Natural killer cell treated with Interleukin-12 subunit alpha and Interleukin-12 subunit beta and Interleukin-15 and Interleukin-18, amount 100 ng/mL, for 72 hours (primary cell): Measurements from ENCODE around the gene DENND2C. TPM values are rescaled to one million over a fixed set of nuclear protein-coding genes. Genes with fewer than 3 reads are reported as not detected.

Experiments used
- ATAC-seq, 2 donors: fragments of 150-1000 bp; cut with Tn5 transposase in 1 of 2; sonication (Bioruptor Pico), chemical (Tn5 transposase) in 1 of 2; 2 replicates each; pipeline ENCODE4 v1.10.0; 2021
- DNase-seq: peaks from one replicate; pipeline ENCODE4 v3.0.0; 2022; ENCODE audit warnings: low spot score
- H3K27ac Mint-ChIP-seq, 2 donors: 1 replicate in 1 of 2; 2 replicates in 1 of 2; pipeline ENCODE4 v1.8.0; 2022; ENCODE audit warnings: mixed read lengths in 2 of 2, mild to moderate bottlenecking in 1 of 2, moderate library complexity in 1 of 2
- H3K27me3 Mint-ChIP-seq, 2 donors: 1 replicate in 1 of 2; 2 replicates in 1 of 2; pipeline ENCODE4 v1.8.0; 2022; ENCODE audit warnings: mixed read lengths in 2 of 2
- H3K36me3 Mint-ChIP-seq: one replicate; pipeline ENCODE4 v1.8.0; 2022; ENCODE audit warnings: mixed read lengths
- H3K4me1 Mint-ChIP-seq, 2 donors: 1 replicate in 1 of 2; 2 replicates in 1 of 2; pipeline ENCODE4 v1.8.0; 2022; ENCODE audit warnings: low read depth in 2 of 2, mixed read lengths in 2 of 2, mild to moderate bottlenecking in 1 of 2
- H3K4me3 Mint-ChIP-seq: one replicate; pipeline ENCODE4 v1.8.0; 2022; ENCODE audit warnings: mixed read lengths
- H3K9me3 Mint-ChIP-seq: 2 replicates; pipeline ENCODE4 v1.8.0; 2022; ENCODE audit warnings: mixed read lengths
- total RNA-seq, 2 donors: library from RNA; stranded (reverse); gene quantifications; one replicate each; pipeline ENCODE4 v1.2.3, GENCODE V29; 2022

The DENND2C gene
- total RNA-seq, 2 donors from 2014 or later: 0.81 to 1.2 TPM

GRCh38 chr1:114668784-114669561 lies 876 bp downstream of the DENND2C start:
- Mint-ChIP-seq H3K4me3 (peak overlapping the region; percentile 87), H3K27ac (no peak overlapping the region), H3K4me1 (peaks cover 3 to 12% of the 10 kb centered on the region in 2 donors), H3K9me3 (no peaks in the 10 kb centered on the region), H3K27me3 (peaks cover 19 to 30% of the 10 kb centered on the region in 2 donors), H3K36me3 (no peaks in the 10 kb centered on the region)
- DNase-seq (no peak), ATAC-seq (no peak)

- Mint-ChIP-seq H3K9me3 (no peaks in the 10 kb centered on the region), H3K27ac (no peak overlapping the region), H3K36me3 (no peaks in the 10 kb centered on the region), H3K4me3 (peak overlapping the region; percentile 87), H3K4me1 (peaks cover 3 to 12% of the 10 kb centered on the region in 2 donors), H3K27me3 (peaks cover 19 to 30% of the 10 kb centered on the region in 2 donors)
- no peak for DNase-seq
- no peak for ATAC-seq
Measured at GRCh38 chr1:114668373-114668772, 1.5 kb downstream of the DENND2C start.

- no peak for DNase-seq
- H3K27ac Mint-ChIP-seq: no peak overlapping the region
- H3K27me3 Mint-ChIP-seq: peaks cover 21 to 38% of the 10 kb centered on the region in 2 donors
- no peak for ATAC-seq
- no peaks in the 10 kb centered on the region for H3K9me3 Mint-ChIP-seq
- no peaks in the 10 kb centered on the region for H3K36me3 Mint-ChIP-seq
- H3K4me1 Mint-ChIP-seq: peaks cover 3 to 12% of the 10 kb centered on the region in 2 donors
- no peak overlapping the region for H3K4me3 Mint-ChIP-seq
Measured at GRCh38 chr1:114666954-114667353, 2.9 kb downstream of the DENND2C start.

GRCh38 chr1:114660238-114660637 lies 9.6 kb downstream of the DENND2C start:
- Mint-ChIP-seq H3K36me3 (no peaks in the 10 kb centered on the region), H3K27me3 (peaks cover 20 to 47% of the 10 kb centered on the region in 2 donors), H3K9me3 (no peaks in the 10 kb centered on the region), H3K4me1 (no peaks in the 10 kb centered on the region), H3K27ac (no peak overlapping the region), H3K4me3 (no peak overlapping the region)
- DNase-seq (no peak), ATAC-seq (no peak)

GRCh38 chr1:114651893-114652292 lies 18.0 kb downstream of the DENND2C start:
- no peak for ATAC-seq
- no peaks in the 10 kb centered on the region for H3K9me3 Mint-ChIP-seq
- H3K4me1 Mint-ChIP-seq: no peaks in the 10 kb centered on the region
- DNase-seq: no peak
- no peak overlapping the region for H3K27ac Mint-ChIP-seq
- no peaks in the 10 kb centered on the region for H3K36me3 Mint-ChIP-seq
- H3K27me3 Mint-ChIP-seq: peaks cover 0 to 3% of the 10 kb centered on the region in 2 donors
- no peak overlapping the region for H3K4me3 Mint-ChIP-seq

- Mint-ChIP-seq H3K4me3 (no peak overlapping the region), H3K4me1 (no peaks in the 10 kb centered on the region), H3K36me3 (no peaks in the 10 kb centered on the region), H3K27ac (no peak overlapping the region), H3K27me3 (peaks cover 0 to 7% of the 10 kb centered on the region in 2 donors), H3K9me3 (no peaks in the 10 kb centered on the region)
- no peak for DNase-seq
- ATAC-seq: no peak
Measured at GRCh38 chr1:114648503-114648902, 21.3 kb downstream of the DENND2C start.

GRCh38 chr1:114641377-114641776 lies 28.5 kb downstream of the DENND2C start:
- Mint-ChIP-seq H3K27me3 (peaks cover 20 to 24% of the 10 kb centered on the region in 2 donors), H3K9me3 (no peaks in the 10 kb centered on the region), H3K4me3 (no peak overlapping the region), H3K36me3 (no peaks in the 10 kb centered on the region), H3K27ac (no peak overlapping the region), H3K4me1 (no peaks in the 10 kb centered on the region)
- ATAC-seq: no peak
- DNase-seq: no peak

GRCh38 chr1:114638910-114639309 lies 30.9 kb downstream of the DENND2C start:
- ATAC-seq: no peak
- no peak overlapping the region for H3K27ac Mint-ChIP-seq
- DNase-seq: no peak
- H3K36me3 Mint-ChIP-seq: no peaks in the 10 kb centered on the region
- H3K4me3 Mint-ChIP-seq: no peak overlapping the region
- no peaks in the 10 kb centered on the region for H3K9me3 Mint-ChIP-seq
- no peaks in the 10 kb centered on the region for H3K4me1 Mint-ChIP-seq
- H3K27me3 Mint-ChIP-seq: peaks cover 20 to 25% of the 10 kb centered on the region in 2 donors

- ATAC-seq (no peak), DNase-seq (no peak)
- no peak overlapping the region for H3K27ac Mint-ChIP-seq
- no peaks in the 10 kb centered on the region for H3K9me3 Mint-ChIP-seq
- no peaks in the 10 kb centered on the region for H3K36me3 Mint-ChIP-seq
- peaks cover 28 to 34% of the 10 kb centered on the region in 2 donors for H3K27me3 Mint-ChIP-seq
- no peak overlapping the region for H3K4me3 Mint-ChIP-seq
- H3K4me1 Mint-ChIP-seq: no peaks in the 10 kb centered on the region
Measured at GRCh38 chr1:114632427-114632826, 37.4 kb downstream of the DENND2C start.

- peaks cover 19 to 31% of the 10 kb centered on the region in 2 donors for H3K27me3 Mint-ChIP-seq
- no peaks in the 10 kb centered on the region for H3K36me3 Mint-ChIP-seq
- H3K4me1 Mint-ChIP-seq: no peaks in the 10 kb centered on the region
- no peak overlapping the region for H3K4me3 Mint-ChIP-seq
- H3K9me3 Mint-ChIP-seq: no peaks in the 10 kb centered on the region
- no peak overlapping the region for H3K27ac Mint-ChIP-seq
- ATAC-seq: no peak
- DNase-seq: no peak
Measured at GRCh38 chr1:114627107-114627506, 42.7 kb downstream of the DENND2C start.

- ATAC-seq: no peak
- Mint-ChIP-seq H3K27ac (no peak overlapping the region), H3K36me3 (no peaks in the 10 kb centered on the region), H3K4me3 (no peak overlapping the region), H3K4me1 (no peaks in the 10 kb centered on the region), H3K27me3 (peaks cover 16 to 21% of the 10 kb centered on the region in 2 donors), H3K9me3 (no peaks in the 10 kb centered on the region)
- DNase-seq: no peak
Measured at GRCh38 chr1:114623364-114623763, 46.5 kb downstream of the DENND2C start.

- peaks cover 11 to 12% of the 10 kb centered on the region in 2 donors for H3K27me3 Mint-ChIP-seq
- no peaks in the 10 kb centered on the region for H3K9me3 Mint-ChIP-seq
- no peak overlapping the region for H3K4me3 Mint-ChIP-seq
- ATAC-seq: no peak
- no peaks in the 10 kb centered on the region for H3K4me1 Mint-ChIP-seq
- no peaks in the 10 kb centered on the region for H3K36me3 Mint-ChIP-seq
- no peak overlapping the region for H3K27ac Mint-ChIP-seq
- no peak for DNase-seq
Measured at GRCh38 chr1:114620419-114620818, 49.4 kb downstream of the DENND2C start.

- H3K4me1 Mint-ChIP-seq: no peaks in the 10 kb centered on the region
- peaks cover 12 to 14% of the 10 kb centered on the region in 2 donors for H3K27me3 Mint-ChIP-seq
Measured at GRCh38 chr1:114618606-114619005, 51.2 kb downstream of the DENND2C start.

GRCh38 chr1:114610546-114611245 lies 59.2 kb downstream of the DENND2C start:
- no peak overlapping the region for H3K4me3 Mint-ChIP-seq
- DNase-seq (no peak), ATAC-seq (no peak)
- H3K9me3 Mint-ChIP-seq: no peaks in the 10 kb centered on the region
- peaks cover 0 to 11% of the 10 kb centered on the region in 2 donors for H3K27me3 Mint-ChIP-seq
- H3K4me1 Mint-ChIP-seq: no peaks in the 10 kb centered on the region
- H3K36me3 Mint-ChIP-seq: no peaks in the 10 kb centered on the region
- no peak overlapping the region for H3K27ac Mint-ChIP-seq

More at GRCh38 chr1:114618606-114619005, 51.2 kb downstream of the DENND2C start:
- DNase-seq (no peak), ATAC-seq (no peak)
- H3K36me3 Mint-ChIP-seq: no peaks in the 10 kb centered on the region
- H3K4me3 Mint-ChIP-seq: no peak overlapping the region
- H3K27ac Mint-ChIP-seq: no peak overlapping the region
- no peaks in the 10 kb centered on the region for H3K9me3 Mint-ChIP-seq
